Mammary epithelial cell (primary cell): ENCODE data around the gene TRA2A.

ENCODE experiments used
- EZH2 ChIP-seq: IDR thresholded peaks from 2 replicates; pipeline ENCODE4 v1.6.1; 2012; ENCODE audit warnings: low read length, inconsistent platforms, borderline replicate concordance
- TF ChIP-seq, protein P1 (sequence below), 2 donors: IDR thresholded peaks in 1 of 2; conservative IDR thresholded peaks in 1 of 2; 2 replicates each; pipeline ENCODE4 v1.5.1; 2011 to 2012; ENCODE audit warnings: inconsistent platforms in 2 of 2, low read length in 2 of 2, mild to moderate bottlenecking in 2 of 2, control low read depth in 1 of 2, low read depth in 1 of 2; ENCODE audit not compliant: insufficient read depth in 1 of 2; ENCODE audit errors: extremely low read depth in 1 of 2

- TF ChIP-seq, protein P1, sequence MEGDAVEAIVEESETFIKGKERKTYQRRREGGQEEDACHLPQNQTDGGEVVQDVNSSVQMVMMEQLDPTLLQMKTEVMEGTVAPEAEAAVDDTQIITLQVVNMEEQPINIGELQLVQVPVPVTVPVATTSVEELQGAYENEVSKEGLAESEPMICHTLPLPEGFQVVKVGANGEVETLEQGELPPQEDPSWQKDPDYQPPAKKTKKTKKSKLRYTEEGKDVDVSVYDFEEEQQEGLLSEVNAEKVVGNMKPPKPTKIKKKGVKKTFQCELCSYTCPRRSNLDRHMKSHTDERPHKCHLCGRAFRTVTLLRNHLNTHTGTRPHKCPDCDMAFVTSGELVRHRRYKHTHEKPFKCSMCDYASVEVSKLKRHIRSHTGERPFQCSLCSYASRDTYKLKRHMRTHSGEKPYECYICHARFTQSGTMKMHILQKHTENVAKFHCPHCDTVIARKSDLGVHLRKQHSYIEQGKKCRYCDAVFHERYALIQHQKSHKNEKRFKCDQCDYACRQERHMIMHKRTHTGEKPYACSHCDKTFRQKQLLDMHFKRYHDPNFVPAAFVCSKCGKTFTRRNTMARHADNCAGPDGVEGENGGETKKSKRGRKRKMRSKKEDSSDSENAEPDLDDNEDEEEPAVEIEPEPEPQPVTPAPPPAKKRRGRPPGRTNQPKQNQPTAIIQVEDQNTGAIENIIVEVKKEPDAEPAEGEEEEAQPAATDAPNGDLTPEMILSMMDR (conservative IDR thresholded peaks at IDR 0.05 in 1 of 2, IDR thresholded peaks at IDR 0.05 in 1 of 2; ENCODE audit: extremely low read depth in 1 of 2, insufficient read depth in 1 of 2, low read depth in 1 of 2, low read length in 2 of 2): no peak
- TF ChIP-seq EZH2: no peak
Measured at GRCh38 chr7:23456093-23456492, 75.7 kb downstream of the TRA2A start.
